Psoas muscle (tissue), 8 donors: ENCODE data around the gene ACOX3. TPM values are rescaled to one million over a fixed set of nuclear protein-coding genes. Genes with fewer than 3 reads are reported as not detected.

Experiments used
- ATAC-seq, 4 donors: fragments of 200-7000 bp; cut with Tn5 transposase; one replicate each; pipeline ENCODE4 v1.9.1; 2020; ENCODE audit warnings: moderate library complexity in 3 of 4, mild to moderate bottlenecking in 2 of 4
- DNase-seq, 2 donors: peaks; one replicate each; pipeline ENCODE4 v3.0.0-alpha.2; 2020
- H3K27ac ChIP-seq: fragments of 200-600 bp; one replicate; pipeline ENCODE4 v1.8.0; 2022
- H3K27me3 ChIP-seq, 3 donors: fragments of 200-600 bp in 1 of 3; one replicate each; pipeline versions ENCODE4 v1.6.1 to v1.8.0; 2013 to 2022; ENCODE audit warnings: low read length in 2 of 3, mild to moderate bottlenecking in 2 of 3, moderate library complexity in 1 of 3; ENCODE audit not compliant: insufficient read depth in 3 of 3
- H3K36me3 ChIP-seq, 2 donors: fragments of 200-600 bp in 1 of 2; one replicate each; pipeline versions ENCODE4 v1.6.1 to v1.8.0; 2013 to 2022; ENCODE audit warnings: low read depth in 1 of 2, mild to moderate bottlenecking in 1 of 2, moderate library complexity in 1 of 2; ENCODE audit not compliant: insufficient read depth in 1 of 2
- H3K4me1 ChIP-seq: fragments of 200-600 bp; one replicate; pipeline ENCODE4 v1.8.0; 2022
- H3K4me3 ChIP-seq: fragments of 200-600 bp; one replicate; pipeline ENCODE4 v1.8.0; 2022; ENCODE audit warnings: mild to moderate bottlenecking
- H3K9me3 ChIP-seq: fragments of 200-600 bp; one replicate; pipeline ENCODE4 v1.8.0; 2022
- CTCF ChIP-seq: fragments of 200-600 bp; IDR thresholded peaks from one replicate; pipeline ENCODE4 v1.8.0; 2022; ENCODE audit warnings: antibody characterized with exemption
- WGBS, 3 donors: extraction: QIAGEN DNeasy Blood & Tissue Kit; methylation state at CpG; one replicate each; pipeline versions ENCODE4 v1.1.6 to v1.1.7; 2013; 5-methylcytosine and 5-hydroxymethylcytosine counted together
- intact Hi-C, 2 donors: fragments of 100-400 bp; cut with DNase I; formaldehyde crosslinking; loops; one replicate each; pipeline versions ENCODE4 v1.11.0 to v1.14.2; 2022
- polyA plus RNA-seq, 3 donors: library from polyadenylated mRNA; stranded (reverse); fragments of 200-250 nt; gene quantifications; one replicate each; pipeline ENCODE4 v1.2.3, GENCODE V29; 2013
- total RNA-seq, 4 donors: library from RNA; stranded (reverse); fragmentation: NEBNext Ultra II Directional in 2 of 4; extraction: Animal tissue kit (Norgen Biotek cat#: 25700) in 2 of 4; gene quantifications; one replicate each; pipeline versions ENCODE4 v1.2.1 to v1.2.4, GENCODE V29; 2021 to 2023
- donor health status: healthy with polysubstance abuse.
- donor health status: DM: no; HTN: no; CAD: no; lungs with moderate emphysema.
- donor health status: Bipolar disorder and iron deficiency.
- donor health status: healthy.
- donor health status: DM: yes; HTN: yes; CAD: no.
- donor health status: DM: no; HTN: no; CAD: no.
- donor health status: DM: no; HTN: no; CAD: no.
- donor health status: DM: yes; HTN: yes; CAD: no.

ACOX3 gene
- total and polyA plus RNA-seq, 7 donors = 5.6 to 18.8 (median 10.8) TPM

GRCh38 chr4:8428288-8429097 lies 12.0 kb downstream of the ACOX3 start:
- Histone ChIP-seq H3K9me3 (no peaks in the 10 kb centered on the region), H3K27me3 (no peaks in the 10 kb centered on the region), H3K36me3 (peaks cover 0 to 5% of the 10 kb centered on the region in 2 donors), H3K4me3 (peak overlapping the region; percentile 85), H3K27ac (peak overlapping the region; percentile 92), H3K4me1 (peaks cover 9% of the 10 kb centered on the region)
- WGBS, 3 donors = 1 to 2% (median 2%) methylated on average over 46 to 56 of the region's 56 CpGs
- DNase-seq = peak; percentile 89 to 96
- intact Hi-C loops = no loop called here
- TF ChIP-seq CTCF = peak; percentile 16
- ATAC-seq = peak; percentile 96 to 99 (median 98)

GRCh38 chr4:8427761-8428287 lies 12.7 kb downstream of the ACOX3 start:
- Histone ChIP-seq H3K27me3 (no peaks in the 10 kb centered on the region), H3K4me3 (peak overlapping the region; percentile 85), H3K36me3 (peaks cover 0 to 5% of the 10 kb centered on the region in 2 donors), H3K4me1 (peaks cover 9% of the 10 kb centered on the region), H3K27ac (peak overlapping the region; percentile 92), H3K9me3 (no peaks in the 10 kb centered on the region)
- no peak for TF ChIP-seq CTCF
- WGBS, 3 donors = 1 to 2% (median 2%) methylated on average over 21 of the region's 21 CpGs
- ATAC-seq (peak; percentile 66 to 83 (median 78)), DNase-seq (no peak)
- intact Hi-C loops = no loop called here

GRCh38 chr4:8427262-8427661 lies 13.3 kb downstream of the ACOX3 start:
- intact Hi-C loops = no loop called here
- 67 to 73% (median 72%) methylated on average over 17 of the region's 17 CpGs for WGBS, 3 donors
- Histone ChIP-seq H3K36me3 (peaks cover 0 to 5% of the 10 kb centered on the region in 2 donors), H3K27ac (peak overlapping the region; percentile 92), H3K4me3 (peak overlapping the region; percentile 85), H3K9me3 (no peaks in the 10 kb centered on the region), H3K27me3 (no peaks in the 10 kb centered on the region), H3K4me1 (peaks cover 9% of the 10 kb centered on the region)
- ATAC-seq = no peak
- no peak for DNase-seq
- no peak for TF ChIP-seq CTCF

GRCh38 chr4:8422786-8423185 lies 17.7 kb downstream of the ACOX3 start:
- Histone ChIP-seq H3K36me3 (peaks cover 0 to 5% of the 10 kb centered on the region in 2 donors), H3K27me3 (no peaks in the 10 kb centered on the region), H3K9me3 (no peaks in the 10 kb centered on the region), H3K27ac (no peak overlapping the region), H3K4me3 (no peak overlapping the region), H3K4me1 (peaks cover 13% of the 10 kb centered on the region)
- DNase-seq (no peak), ATAC-seq (no peak)
- 92 to 98% (median 97%) methylated on average over 5 of the region's 5 CpGs for WGBS, 3 donors
- TF ChIP-seq CTCF = no peak
- intact Hi-C loops = no loop called here
